Astrocyte (in vitro differentiated cells and primary cell): ENCODE results near the gene SLC33A1. TPM values are rescaled to one million over a fixed set of nuclear protein-coding genes. Genes with fewer than 3 reads are reported as not detected.

ENCODE experiments used
- DNase-seq: peaks from one replicate; pipeline ENCODE4 v3.0.0-alpha.2; 2010; ENCODE audit warnings: low read depth
- FAIRE-seq: peaks from 2 replicates; lab custom pipeline; 2011; peaks lifted over from hg19 to GRCh38; lab: Jason Lieb, UNC
- H2AFZ ChIP-seq: 2 replicates; pipeline ENCODE4 v1.6.0; 2012; ENCODE audit warnings: low read depth, low read length, inconsistent platforms
- H3K27ac ChIP-seq: 2 replicates; pipeline ENCODE4 v1.5.1; 2011; ENCODE audit warnings: low read depth, low read length, inconsistent platforms
- H3K27me3 ChIP-seq: 2 replicates; pipeline ENCODE4 v1.6.0; 2011; ENCODE audit warnings: low read length, inconsistent platforms; ENCODE audit not compliant: insufficient read depth
- H3K36me3 ChIP-seq: 2 replicates; pipeline ENCODE4 v1.5.1; 2011; ENCODE audit warnings: low read length, inconsistent platforms; ENCODE audit not compliant: insufficient read depth
- H3K4me1 ChIP-seq: 2 replicates; pipeline ENCODE4 v1.5.1; 2011; ENCODE audit warnings: low read length, inconsistent platforms; ENCODE audit not compliant: insufficient read depth
- H3K4me2 ChIP-seq: 2 replicates; pipeline ENCODE4 v1.6.0; 2012; ENCODE audit warnings: low read length, inconsistent platforms
- H3K4me3 ChIP-seq: 2 replicates; pipeline ENCODE4 v1.5.1; 2011; ENCODE audit warnings: low read depth, mild to moderate bottlenecking, low read length, inconsistent platforms; ENCODE audit not compliant: insufficient read depth
- H3K79me2 ChIP-seq: 2 replicates; pipeline ENCODE4 v1.6.0; 2012; ENCODE audit warnings: mild to moderate bottlenecking, low read length, inconsistent platforms; ENCODE audit not compliant: insufficient read depth
- H3K9ac ChIP-seq: 2 replicates; pipeline ENCODE4 v1.6.0; 2012; ENCODE audit warnings: mild to moderate bottlenecking, low read length, inconsistent platforms
- H3K9me3 ChIP-seq: 2 replicates; pipeline ENCODE4 v1.5.1; 2012; ENCODE audit warnings: low read depth, mild to moderate bottlenecking, low read length, inconsistent platforms; ENCODE audit not compliant: insufficient read depth
- H4K20me1 ChIP-seq: 2 replicates; pipeline ENCODE4 v1.6.0; 2012; ENCODE audit warnings: low read length, inconsistent platforms; ENCODE audit not compliant: insufficient read depth
- H3K27ac Mint-ChIP-seq: one replicate; pipeline ENCODE4 v1.8.0; 2021; ENCODE audit warnings: mild to moderate bottlenecking, mixed read lengths; ENCODE audit not compliant: unreplicated experiment
- H3K27me3 Mint-ChIP-seq: one replicate; pipeline ENCODE4 v1.8.0; 2021; ENCODE audit warnings: low read depth, mixed read lengths; ENCODE audit not compliant: unreplicated experiment
- H3K36me3 Mint-ChIP-seq: one replicate; pipeline ENCODE4 v1.8.0; 2021; ENCODE audit warnings: low read depth, mixed read lengths; ENCODE audit not compliant: unreplicated experiment
- H3K4me1 Mint-ChIP-seq: one replicate; pipeline ENCODE4 v1.8.0; 2021; ENCODE audit warnings: low read depth, mixed read lengths; ENCODE audit not compliant: unreplicated experiment
- H3K4me3 Mint-ChIP-seq: one replicate; pipeline ENCODE4 v1.8.0; 2021; ENCODE audit warnings: mild to moderate bottlenecking, moderate library complexity, mixed read lengths; ENCODE audit not compliant: unreplicated experiment
- H3K9me3 Mint-ChIP-seq: one replicate; pipeline ENCODE4 v1.8.0; 2021; ENCODE audit warnings: mild to moderate bottlenecking, mixed read lengths; ENCODE audit not compliant: unreplicated experiment
- EZH2 ChIP-seq: IDR thresholded peaks from 2 replicates; pipeline ENCODE4 v1.6.1; 2012; ENCODE audit warnings: mild to moderate bottlenecking, low read length, inconsistent platforms; ENCODE audit not compliant: insufficient read depth
- total RNA-seq: library from RNA; stranded (reverse); gene quantifications from 2 replicates; pipeline ENCODE4 v1.2.1, GENCODE V29; 2021
- TF ChIP-seq, protein P1 (sequence below): IDR thresholded peaks from 2 replicates; pipeline ENCODE4 v1.5.1; 2011; ENCODE audit warnings: low read depth, mild to moderate bottlenecking, inconsistent platforms, low read length, moderate library complexity; ENCODE audit not compliant: insufficient read depth

Gene SLC33A1
- total RNA-seq, 1 donor from 2014 or later, result 27.3 TPM

DNA sequence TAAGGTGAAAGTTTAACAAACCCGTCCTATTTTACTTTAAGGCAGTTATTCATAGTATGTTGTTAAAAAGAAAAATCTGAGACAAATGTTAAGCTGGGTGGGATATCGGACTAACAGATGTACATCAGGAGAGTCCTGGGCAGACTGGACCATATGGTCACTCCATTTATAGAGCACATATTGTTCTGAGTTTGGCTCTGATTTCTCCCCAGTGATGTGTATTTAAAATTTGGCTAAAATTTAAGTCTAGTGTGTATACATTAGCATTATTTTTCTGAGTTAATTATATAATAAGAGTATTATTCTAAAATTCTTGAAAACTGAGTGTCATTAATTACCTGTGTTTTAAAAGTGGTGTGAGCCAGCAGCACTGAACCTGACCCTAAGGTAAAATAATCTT lies 22.3 kb upstream of the SLC33A1 start:
- H3K4me1 Mint-ChIP-seq, result peaks cover 8% of the 10 kb centered on the region
- H3K27ac Mint-ChIP-seq, result no peak overlapping the region
- Histone ChIP-seq H3K4me1 (peaks cover 4% of the 10 kb centered on the region), H3K27me3 (no peaks in the 10 kb centered on the region), H2AFZ (no peak overlapping the region), H3K4me3 (no peak overlapping the region), H3K79me2 (peaks cover 100% of the 10 kb centered on the region), H4K20me1 (peaks cover 79% of the 10 kb centered on the region), H3K4me2 (no peak overlapping the region), H3K9ac (no peak overlapping the region), H3K9me3 (no peaks in the 10 kb centered on the region), H3K27ac (no peak overlapping the region), H3K36me3 (no peaks in the 10 kb centered on the region)
- H3K27me3 Mint-ChIP-seq, result no peaks in the 10 kb centered on the region
- H3K9me3 Mint-ChIP-seq, result no peaks in the 10 kb centered on the region
- DNase-seq, result no peak
- TF ChIP-seq EZH2, result no peak
- TF ChIP-seq, protein P1, sequence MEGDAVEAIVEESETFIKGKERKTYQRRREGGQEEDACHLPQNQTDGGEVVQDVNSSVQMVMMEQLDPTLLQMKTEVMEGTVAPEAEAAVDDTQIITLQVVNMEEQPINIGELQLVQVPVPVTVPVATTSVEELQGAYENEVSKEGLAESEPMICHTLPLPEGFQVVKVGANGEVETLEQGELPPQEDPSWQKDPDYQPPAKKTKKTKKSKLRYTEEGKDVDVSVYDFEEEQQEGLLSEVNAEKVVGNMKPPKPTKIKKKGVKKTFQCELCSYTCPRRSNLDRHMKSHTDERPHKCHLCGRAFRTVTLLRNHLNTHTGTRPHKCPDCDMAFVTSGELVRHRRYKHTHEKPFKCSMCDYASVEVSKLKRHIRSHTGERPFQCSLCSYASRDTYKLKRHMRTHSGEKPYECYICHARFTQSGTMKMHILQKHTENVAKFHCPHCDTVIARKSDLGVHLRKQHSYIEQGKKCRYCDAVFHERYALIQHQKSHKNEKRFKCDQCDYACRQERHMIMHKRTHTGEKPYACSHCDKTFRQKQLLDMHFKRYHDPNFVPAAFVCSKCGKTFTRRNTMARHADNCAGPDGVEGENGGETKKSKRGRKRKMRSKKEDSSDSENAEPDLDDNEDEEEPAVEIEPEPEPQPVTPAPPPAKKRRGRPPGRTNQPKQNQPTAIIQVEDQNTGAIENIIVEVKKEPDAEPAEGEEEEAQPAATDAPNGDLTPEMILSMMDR, result no peak
- H3K36me3 Mint-ChIP-seq, result peaks cover 2% of the 10 kb centered on the region
- H3K4me3 Mint-ChIP-seq, result no peak overlapping the region
- no peak for FAIRE-seq

- TF ChIP-seq, protein P1, result no peak
- no peak for TF ChIP-seq EZH2
- no peak overlapping the region for H3K4me3 ChIP-seq
- peaks cover 76% of the 10 kb centered on the region for H4K20me1 ChIP-seq
- no peak overlapping the region for H3K27ac Mint-ChIP-seq
- no peak overlapping the region for H3K4me2 ChIP-seq
- peaks cover 8% of the 10 kb centered on the region for H3K4me1 Mint-ChIP-seq
- no peaks in the 10 kb centered on the region for H3K27me3 ChIP-seq
- H3K9ac ChIP-seq, result no peak overlapping the region
- peaks cover 4% of the 10 kb centered on the region for H3K4me1 ChIP-seq
- no peaks in the 10 kb centered on the region for H3K27me3 Mint-ChIP-seq
- H3K9me3 ChIP-seq, result no peaks in the 10 kb centered on the region
- DNase-seq (no peak), FAIRE-seq (no peak)
- peaks cover 2% of the 10 kb centered on the region for H3K36me3 Mint-ChIP-seq
- H3K9me3 Mint-ChIP-seq, result no peaks in the 10 kb centered on the region
- H3K27ac ChIP-seq, result no peak overlapping the region
- H3K4me3 Mint-ChIP-seq, result no peak overlapping the region
- H3K36me3 ChIP-seq, result no peaks in the 10 kb centered on the region
- H3K79me2 ChIP-seq, result peaks cover 100% of the 10 kb centered on the region
- H2AFZ ChIP-seq, result no peak overlapping the region
Measured at GRCh38 chr3:155876037-155876436, 21.8 kb upstream of the SLC33A1 start.

GRCh38 chr3:155872904-155873646 lies 18.8 kb upstream of the SLC33A1 start:
- FAIRE-seq (no peak), DNase-seq (no peak)
- Mint-ChIP-seq H3K36me3 (no peaks in the 10 kb centered on the region), H3K9me3 (no peaks in the 10 kb centered on the region), H3K27ac (no peak overlapping the region), H3K4me3 (peak overlapping the region; percentile 97), H3K4me1 (peaks cover 10% of the 10 kb centered on the region), H3K27me3 (no peaks in the 10 kb centered on the region)
- Histone ChIP-seq H2AFZ (no peak overlapping the region), H3K4me3 (no peak overlapping the region), H4K20me1 (peaks cover 50% of the 10 kb centered on the region), H3K9ac (no peak overlapping the region), H3K79me2 (peaks cover 77% of the 10 kb centered on the region), H3K4me1 (peaks cover 9% of the 10 kb centered on the region), H3K36me3 (no peaks in the 10 kb centered on the region), H3K4me2 (no peak overlapping the region), H3K9me3 (no peaks in the 10 kb centered on the region), H3K27ac (no peak overlapping the region), H3K27me3 (no peaks in the 10 kb centered on the region)
- TF ChIP-seq, protein P1, result no peak
- no peak for TF ChIP-seq EZH2
